ENCODE results near the gene RARA.

RARA gene

DNA sequence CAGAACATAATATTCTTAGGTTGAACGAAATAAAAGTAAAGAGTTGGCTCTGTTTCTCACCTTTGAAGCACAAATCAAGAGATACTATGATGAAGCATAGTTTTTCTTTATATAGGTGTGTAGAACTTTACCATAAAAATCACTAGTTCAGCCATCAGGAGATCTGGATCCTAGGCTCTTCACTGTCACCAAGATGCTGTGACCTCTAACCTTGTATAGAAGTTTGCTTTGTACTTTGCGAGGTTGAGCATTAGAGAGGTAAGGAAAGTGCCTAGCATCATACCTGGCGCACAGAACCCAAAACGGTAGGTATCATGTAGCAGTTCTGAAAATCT, 21.9 kb upstream of the RARA start:
- H3K4me3 ChIP-seq (ENCODE audit: low read depth, low read length), result no peak overlapping the region
- TF ChIP-seq CTCF (IDR thresholded peaks at IDR 0.05; ENCODE audit: low read depth, low read length), result no peak

DNA sequence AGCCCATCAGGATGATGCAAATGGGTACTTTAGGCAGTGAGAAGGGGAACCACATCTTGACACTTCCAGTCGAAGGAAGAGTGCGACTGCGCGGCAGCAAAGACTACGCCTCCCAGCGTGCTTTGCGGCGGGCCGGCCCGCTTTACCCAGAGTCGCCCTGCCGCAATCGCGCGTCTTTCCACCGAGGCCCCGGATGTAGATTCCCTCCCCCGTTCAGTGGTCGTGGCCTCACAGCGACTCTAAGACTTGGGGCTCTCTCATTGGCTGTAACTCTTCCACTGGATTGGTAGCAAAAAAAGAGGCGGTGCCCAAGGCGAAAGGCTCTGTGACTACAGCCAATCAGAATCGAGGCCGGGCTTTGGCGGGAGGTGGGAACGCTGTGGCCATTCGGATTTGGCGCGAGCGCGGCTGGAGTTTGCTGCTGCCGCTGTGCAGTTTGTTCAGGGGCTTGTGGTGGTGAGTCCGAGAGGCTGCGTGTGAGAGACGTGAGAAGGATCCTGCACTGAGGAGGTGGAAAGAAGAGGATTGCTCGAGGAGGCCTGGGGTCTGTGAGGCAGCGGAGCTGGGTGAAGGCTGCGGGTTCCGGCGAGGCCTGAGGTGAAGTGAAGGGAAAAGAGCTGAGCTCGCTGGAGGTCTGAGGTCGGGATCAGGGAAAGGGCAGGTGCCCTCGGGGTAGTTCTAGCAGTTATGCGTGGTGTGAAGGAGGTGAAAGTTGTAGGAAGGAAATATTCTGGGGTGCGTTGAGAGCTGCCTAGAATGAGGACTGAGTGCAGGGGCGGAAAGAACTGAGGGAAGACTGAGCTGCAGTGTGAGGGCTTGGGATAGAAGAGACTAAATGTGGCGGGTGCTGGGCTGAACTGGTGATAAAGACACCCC, 21.2 kb upstream of the RARA start, which contains the start of gene CDC6:
Gene CDC6, plus strand, starts transcription at position 386 of the 876 bp plus-strand sequence. CDS start 1,542 bp downstream, outside the sequence.
- H3K4me3 ChIP-seq (ENCODE audit: low read depth, low read length), result peak within 1 kb of the TSS; percentile 70
- TF ChIP-seq CTCF (IDR thresholded peaks at IDR 0.05; ENCODE audit: low read depth, low read length), result no peak

DNA sequence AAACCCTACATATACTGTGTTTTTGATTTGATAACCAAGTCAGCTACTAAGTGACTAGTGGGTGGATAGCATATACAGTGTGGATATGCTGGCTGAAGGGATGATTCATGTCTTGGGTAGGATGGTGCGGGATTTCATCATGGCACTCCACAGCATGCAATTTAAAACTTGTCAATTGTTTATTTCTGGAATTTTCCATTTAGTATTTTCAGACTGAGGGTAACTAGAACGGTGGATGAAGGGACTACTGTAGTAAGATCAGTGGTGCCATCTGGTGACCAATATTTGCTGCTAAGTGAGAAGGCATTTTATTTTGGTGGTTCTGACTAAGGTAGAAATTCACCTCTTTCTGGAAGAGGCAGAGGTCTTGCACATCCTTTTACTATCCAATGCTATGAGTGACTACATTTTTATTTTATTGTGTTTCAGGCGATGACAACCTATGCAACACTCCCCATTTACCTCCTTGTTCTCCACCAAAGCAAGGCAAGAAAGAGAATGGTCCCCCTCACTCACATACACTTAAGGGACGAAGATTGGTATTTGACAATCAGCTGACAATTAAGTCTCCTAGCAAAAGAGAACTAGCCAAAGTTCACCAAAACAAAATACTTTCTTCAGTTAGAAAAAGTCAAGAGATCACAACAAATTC, 18.2 kb upstream of the RARA start:
- TF ChIP-seq CTCF (IDR thresholded peaks at IDR 0.05; ENCODE audit: low read depth, low read length), result peak; percentile 41; the same call in 1 of the 2 replicates
- no peak overlapping the region for H3K4me3 ChIP-seq (ENCODE audit: low read depth, low read length)

DNA sequence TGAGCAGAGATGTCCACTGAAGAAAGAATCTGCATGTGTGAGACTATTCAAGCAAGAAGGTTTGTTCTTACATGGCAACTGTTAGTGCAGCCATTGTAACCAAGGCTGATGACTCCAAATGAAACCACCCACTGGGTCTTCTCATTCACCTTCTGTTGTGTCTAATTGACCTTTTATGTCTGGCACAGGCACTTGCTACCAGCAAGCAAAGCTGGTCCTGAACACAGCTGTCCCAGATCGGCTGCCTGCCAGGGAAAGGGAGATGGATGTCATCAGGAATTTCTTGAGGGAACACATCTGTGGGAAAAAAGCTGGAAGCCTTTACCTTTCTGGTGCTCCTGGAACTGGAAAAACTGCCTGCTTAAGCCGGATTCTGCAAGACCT, 17.7 kb upstream of the RARA start:
- no peak for TF ChIP-seq CTCF (IDR thresholded peaks at IDR 0.05; ENCODE audit: low read depth, low read length)
- H3K4me3 ChIP-seq (ENCODE audit: low read depth, low read length), result no peak overlapping the region

DNA sequence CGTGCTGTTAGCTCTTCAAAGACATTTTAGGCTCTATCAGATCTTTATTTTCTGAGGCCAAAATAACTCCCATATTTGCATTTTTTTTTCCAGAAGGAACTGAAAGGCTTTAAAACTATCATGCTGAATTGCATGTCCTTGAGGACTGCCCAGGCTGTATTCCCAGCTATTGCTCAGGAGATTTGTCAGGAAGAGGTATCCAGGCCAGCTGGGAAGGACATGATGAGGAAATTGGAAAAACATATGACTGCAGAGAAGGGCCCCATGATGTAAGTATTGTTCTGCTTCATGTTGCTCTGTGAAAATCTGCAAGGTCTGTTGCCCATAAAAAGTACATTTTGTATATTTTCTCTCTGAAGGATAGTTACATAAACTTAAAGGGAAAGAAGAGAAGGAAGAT, 15.6 kb upstream of the RARA start:
- H3K4me3 ChIP-seq (ENCODE audit: low read depth, low read length), result no peak overlapping the region
- TF ChIP-seq CTCF (IDR thresholded peaks at IDR 0.05; ENCODE audit: low read depth, low read length), result no peak

DNA sequence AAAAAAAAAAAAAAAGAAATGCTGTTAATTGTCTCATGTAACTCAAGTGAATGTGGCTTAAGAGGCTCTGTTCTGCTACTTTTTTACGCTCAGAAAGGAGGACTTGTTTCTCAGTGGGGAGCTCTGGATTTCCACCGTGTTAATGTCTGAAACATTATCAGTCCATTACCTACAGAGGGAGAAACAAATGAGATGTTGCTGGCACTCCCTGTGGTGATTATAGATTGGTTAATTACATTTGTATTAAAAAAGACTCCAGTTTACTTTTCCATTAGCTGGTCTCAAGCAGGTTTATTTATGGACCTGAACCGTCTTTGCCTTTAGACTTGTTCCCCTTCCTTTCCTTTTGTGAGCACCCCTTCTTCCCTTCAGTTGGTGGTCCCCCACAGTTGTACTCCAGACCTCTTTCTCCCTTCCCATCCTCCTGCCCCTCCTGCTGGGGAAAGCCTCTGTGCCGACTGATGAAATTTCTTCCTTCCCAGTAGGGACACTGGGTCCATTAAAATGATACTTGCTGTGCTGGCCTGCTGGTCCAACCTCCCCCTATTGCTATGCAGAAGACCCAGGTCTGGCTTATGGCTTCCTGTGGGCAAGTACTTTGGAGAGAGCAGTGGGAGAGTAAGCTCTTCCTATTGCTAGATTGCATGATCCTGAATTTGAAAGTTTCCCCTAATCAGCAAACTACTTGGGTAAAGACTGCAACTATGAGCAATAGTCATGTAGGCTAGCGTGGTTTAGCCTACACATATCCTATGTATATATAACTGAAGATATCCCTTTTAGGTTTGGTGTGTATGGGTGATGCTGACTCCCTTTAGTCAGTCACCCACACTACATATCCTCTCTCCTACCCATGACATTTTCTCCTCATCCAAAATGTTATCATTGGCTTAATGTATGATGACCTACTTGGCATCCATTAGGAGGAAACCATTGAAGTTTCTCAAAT, 13.2 kb upstream of the RARA start:
- no peak for TF ChIP-seq CTCF (IDR thresholded peaks at IDR 0.05; ENCODE audit: low read depth, low read length)
- no peak overlapping the region for H3K4me3 ChIP-seq (ENCODE audit: low read depth, low read length)

Measured in WI38 (cell line).